ENCODE results near the gene PLK3. TPM values are rescaled to one million over a fixed set of nuclear protein-coding genes. Genes with fewer than 3 reads are reported as not detected.
A peak's percentile ranks its signal among the peaks of the same experiment; 100 is the strongest.

PLK3 gene
- total and polyA plus RNA-seq, 2 of the 4 experiments (the other 2 are of a cell fraction) = 15.8 to 51.6 TPM

- no peak for ATAC-seq (ENCODE audit: low read depth)
- Histone ChIP-seq H3K56ac (ENCODE audit: extremely low read depth, insufficient read depth, low read length) (no peak overlapping the region), H2BK15ac (ENCODE audit: low read depth, low read length) (no peak overlapping the region), H3K27me3 (ENCODE audit: control insufficient read depth, insufficient read depth, low read length) (no peaks in the 10 kb centered on the region; the same call in 1 of the 2 replicates), H3K4me3 (ENCODE audit: insufficient read depth, low read depth, low read length) (no peak overlapping the region; the same call in 1 of the 2 replicates), H3K9me1 (ENCODE audit: insufficient read depth, low read length) (peaks cover 9% of the 10 kb centered on the region; the same call in 1 of the 2 replicates), H2AK5ac (ENCODE audit: low read depth, low read length) (no peak overlapping the region), H3K18ac (ENCODE audit: low read depth, low read length) (peak overlapping the region; percentile 7; the same call in 1 of the 2 replicates), H4K5ac (ENCODE audit: low read depth, low read length) (peak overlapping the region; percentile 91), H3K4me2 (ENCODE audit: low read depth, low read length) (peak overlapping the region; percentile 31; the same call in 1 of the 2 replicates), H3K9ac (ENCODE audit: low read depth, low read length) (no peak overlapping the region), H4K20me1 (ENCODE audit: insufficient read depth, low read length) (peaks cover 21% of the 10 kb centered on the region), H2AFZ (replicated peaks; ENCODE audit: low read length, poor library complexity) (peak overlapping the region; percentile 77), H4K91ac (ENCODE audit: insufficient read depth, low read depth, low read length) (no peak overlapping the region; the same call in 1 of the 2 replicates), H3K36me3 (ENCODE audit: control insufficient read depth, insufficient read depth, low read length) (peaks cover 20% of the 10 kb centered on the region), H3K9me3 (ENCODE audit: control insufficient read depth, insufficient read depth, low read length) (no peaks in the 10 kb centered on the region), H2BK20ac (ENCODE audit: low read depth, low read length) (no peak overlapping the region), H3K27ac (ENCODE audit: insufficient read depth, low read length) (no peak overlapping the region), H2AK9ac (replicated peaks; ENCODE audit: low read depth, low read length, poor library complexity) (no peak overlapping the region), H3K23ac (ENCODE audit: low read depth, low read length) (peak overlapping the region; percentile 4; the same call in 1 of the 2 replicates), H2BK5ac (ENCODE audit: low read depth, low read length, poor library complexity, severe bottlenecking) (no peak overlapping the region), H3K4ac (ENCODE audit: low read depth, low read length) (no peak overlapping the region), H4K8ac (ENCODE audit: low read depth in 2 of 2, low read length in 2 of 2) (peak overlapping the region in 1 of 2 experiments; percentile 67; a peak in 2 of 4 replicates), H3K4me1 (ENCODE audit: control insufficient read depth, insufficient read depth, low read length) (peaks cover 8% of the 10 kb centered on the region; the same call in 1 of the 2 replicates), H3K79me1 (ENCODE audit: low read depth in 1 of 2, low read length in 2 of 2) (peaks cover 6 to 25% of the 10 kb centered on the region in 2 experiments; a peak in 2 of 4 replicates), H3K14ac (replicated peaks; ENCODE audit: low read depth, low read length) (no peak overlapping the region), H2BK120ac (ENCODE audit: low read depth, low read length) (no peak overlapping the region)
- dilution Hi-C loops (cut with HindIII; ENCODE audit: low sequenced_read_pairs, unreplicated experiment) (no loop called here), in situ Hi-C loops (cut with MboI; ENCODE audit: low sequenced_read_pairs) (no loop called here), intact Hi-C loops (cut with micrococcal nuclease) (no loop called here)
- BruUV-seq (replicated peaks) = no TSS peak
- no peak for DNase-seq
- ChIA-PET POLR2A (ENCODE audit: unreplicated experiment) (interaction anchor here (0.5 to 1.3 kb wide), 2 partner anchors 8 to 196 kb away, joined by 5 to 13 read pairs; no protein-coding TSS in a partner anchor), CTCF (no interaction called here)
- WGBS, 2 experiments (ENCODE audit: extremely low coverage in 2 of 2, insufficient read length in 1 of 2) = 48% methylated on average over 6 of the region's 8 CpGs; no CpG with 5 or more reads in 1 of the 2 experiments
- TF ChIP-seq BHLHE40 (IDR thresholded peaks at IDR 0.05; ENCODE audit: low read depth, low read length) = no peak
- TF ChIP-seq RAD21 (IDR thresholded peaks at IDR 0.05; ENCODE audit: low read length) = no peak
- no peak for TF ChIP-seq CEBPB (IDR thresholded peaks at IDR 0.05; ENCODE audit: low read depth, low read length)
- no peak for TF ChIP-seq POLR2A (IDR thresholded peaks at IDR 0.05; ENCODE audit: low read depth, low read length)
- TF ChIP-seq SMC3 (IDR thresholded peaks at IDR 0.05; ENCODE audit: low read depth, low read length) = no peak
- no peak for TF ChIP-seq NFE2L2 (IDR thresholded peaks at IDR 0.05; ENCODE audit: low read depth, low read length)
- TF ChIP-seq CHD1 (IDR thresholded peaks at IDR 0.05; ENCODE audit: low read depth, low read length) = no peak
- no peak for TF ChIP-seq CTCF (conservative IDR thresholded peaks at IDR 0.05; ENCODE audit: low read depth, low read length)
- TF ChIP-seq USF2 (IDR thresholded peaks at IDR 0.05; ENCODE audit: low read depth, low read length) = no peak
- TF ChIP-seq MAZ (IDR thresholded peaks at IDR 0.05; ENCODE audit: borderline replicate concordance, low read depth, low read length) = no peak
- TF ChIP-seq FOS (IDR thresholded peaks at IDR 0.05; ENCODE audit: low read depth, low read length) = no peak
- TF ChIP-seq RCOR1 (IDR thresholded peaks at IDR 0.05; ENCODE audit: insufficient replicate concordance, low read length) = no peak
- TF ChIP-seq MAFK (IDR thresholded peaks at IDR 0.05; ENCODE audit: low read depth, low read length) = no peak
These were observed 16.5 kb upstream of the PLK3 start for GRCh38 chr1:44783697-44784093.
